SK-N-SH (cell line): ENCODE measurements around the gene CERS1. TPM values are rescaled to one million over a fixed set of nuclear protein-coding genes. Genes with fewer than 3 reads are reported as not detected.

ENCODE experiments used
- CTCF ChIA-PET: fragments of 300-600, 350-600 bp; formaldehyde crosslinking; extraction: SDS; loops from one replicate; lab custom pipeline; 2021; lab: Yijun Ruan, JAX
- POLR2A ChIA-PET: fragments of 350-600 bp; sonication (Branson Sonifier 250); formaldehyde crosslinking; extraction: SDS; loops from one replicate; lab custom pipeline; 2020; ENCODE audit warnings: antibody characterized with exemption, inconsistent platforms; lab: Yijun Ruan, JAX
- DNase-seq: peaks from one replicate; pipeline ENCODE4 v3.0.0; 2012
- H2AFZ ChIP-seq: fragments of 200-600 bp; sonication (generic); 2 replicates; pipeline ENCODE4 v1.8.1; 2016; ENCODE audit warnings: antibody characterized with exemption, mild to moderate bottlenecking, low read depth
- H3F3A ChIP-seq: fragments of 200-600 bp; sonication (generic); replicated peaks from 2 replicates; pipeline ENCODE3; 2016; ENCODE audit warnings: antibody characterized with exemption, mild to moderate bottlenecking; ENCODE audit not compliant: insufficient read depth
- H3K27ac ChIP-seq, 2 experiments: fragments of 200-500 bp in 1 of 2; fragments of 200-600 bp in 1 of 2; sonication (Bioruptor generic) in 1 of 2; sonication (generic), shearing (Covaris generic) in 1 of 2; 2 replicates each; pipeline versions ENCODE4 v1.5.1 to v1.6.1; 2014 to 2016; ENCODE audit warnings: low read depth in 2 of 2, inconsistent platforms in 1 of 2, low read length in 1 of 2, mild to moderate bottlenecking in 1 of 2, mixed read lengths in 1 of 2
- H3K27me3 ChIP-seq: fragments of 200-600 bp; sonication (generic), shearing (Covaris generic); 2 replicates; pipeline ENCODE4 v1.6.1; 2016; ENCODE audit warnings: mixed run types; ENCODE audit not compliant: insufficient read depth
- H3K36me3 ChIP-seq, 2 experiments: fragments of 200-500 bp in 1 of 2; fragments of 200-600 bp in 1 of 2; sonication (Bioruptor generic) in 1 of 2; sonication (generic) in 1 of 2; replicated peaks in 1 of 2; 2 replicates each; pipeline versions ENCODE3 to v1.5.1; 2014 to 2016; ENCODE audit warnings: low read length in 1 of 2, mild to moderate bottlenecking in 1 of 2; ENCODE audit not compliant: insufficient read depth in 2 of 2, control insufficient read depth in 1 of 2
- H3K4me1 ChIP-seq, 2 experiments: fragments of 200-500 bp in 1 of 2; fragments of 200-600 bp in 1 of 2; sonication (Bioruptor generic) in 1 of 2; sonication (generic), shearing (Covaris generic) in 1 of 2; 2 replicates each; pipeline versions ENCODE4 v1.5.1 to v1.6.1; 2014 to 2016; ENCODE audit warnings: low read depth in 1 of 2, low read length in 1 of 2, mixed run types in 1 of 2; ENCODE audit not compliant: insufficient read depth in 2 of 2, control insufficient read depth in 1 of 2
- H3K4me2 ChIP-seq: fragments of 200-600 bp; sonication (generic), shearing (Covaris generic); 2 replicates; pipeline ENCODE4 v1.6.1; 2017; ENCODE audit warnings: mixed run types
- H3K4me3 ChIP-seq, 2 experiments: fragments of 200-500 bp in 1 of 2; fragments of 200-600 bp in 1 of 2; sonication (Bioruptor generic) in 1 of 2; sonication (generic), shearing (Covaris generic) in 1 of 2; 2 replicates each; pipeline versions ENCODE4 v1.5.1 to v1.8.1; 2014 to 2016; ENCODE audit warnings: low read depth in 2 of 2, inconsistent platforms in 1 of 2, low read length in 1 of 2, mild to moderate bottlenecking in 1 of 2, mixed read lengths in 1 of 2, moderate library complexity in 1 of 2
- H3K79me2 ChIP-seq: fragments of 200-600 bp; sonication (generic); 2 replicates; pipeline ENCODE4 v1.8.1; 2017; ENCODE audit warnings: mild to moderate bottlenecking; ENCODE audit not compliant: insufficient read depth
- H3K9ac ChIP-seq: fragments of 200-600 bp; sonication (generic); 2 replicates; pipeline ENCODE4 v1.6.1; 2017; ENCODE audit warnings: mixed run types
- H3K9me2 ChIP-seq: fragments of 200-600 bp; sonication (generic); 2 replicates; pipeline ENCODE4 v1.6.1; 2017; ENCODE audit warnings: mixed run types
- H3K9me3 ChIP-seq: fragments of 200-600 bp; sonication (generic); 2 replicates; pipeline ENCODE4 v1.6.1; 2017; ENCODE audit warnings: mixed run types, mild to moderate bottlenecking, moderate library complexity
- H4K20me1 ChIP-seq: fragments of 200-600 bp; sonication (generic); 2 replicates; pipeline ENCODE4 v1.6.1; 2017; ENCODE audit warnings: mild to moderate bottlenecking, mixed run types; ENCODE audit not compliant: insufficient read depth
- FOSL2 ChIP-seq: IDR thresholded peaks from 2 replicates; pipeline ENCODE4 v1.4.0; 2012; ENCODE audit warnings: low read depth, mild to moderate bottlenecking, moderate library complexity, borderline replicate concordance
- FOXJ3 ChIP-seq: sonication (generic); formaldehyde crosslinking; IDR thresholded peaks from 2 replicates; pipeline ENCODE4 v1.5.1; 2020; ENCODE audit warnings: mild to moderate bottlenecking, missing genetic modification reagents
- GABPA ChIP-seq: IDR thresholded peaks from 2 replicates; pipeline ENCODE4 v1.4.0; 2012; ENCODE audit warnings: low read depth, mild to moderate bottlenecking
- JUND ChIP-seq: IDR thresholded peaks from 2 replicates; pipeline ENCODE4 v1.4.0; 2012
- NRF1 ChIP-seq: IDR thresholded peaks from 2 replicates; pipeline ENCODE4 v1.6.1; 2012; ENCODE audit warnings: low read depth, mild to moderate bottlenecking, low read length
- POLR2AphosphoS5 ChIP-seq: IDR thresholded peaks from 2 replicates; pipeline ENCODE4 v1.6.1; 2012; ENCODE audit warnings: low read depth, low read length
- SIN3A ChIP-seq: IDR thresholded peaks from 2 replicates; pipeline ENCODE4 v1.6.1; 2012; ENCODE audit warnings: low read depth, mild to moderate bottlenecking, low read length, moderate library complexity, borderline replicate concordance
- SMC3 ChIP-seq: IDR thresholded peaks from 2 replicates; pipeline ENCODE4 v1.6.1; 2012; ENCODE audit warnings: low read depth, low read length, improper control_type of control experiment
- TAF1 ChIP-seq: IDR thresholded peaks from 2 replicates; pipeline ENCODE4 v1.6.1; 2012; ENCODE audit warnings: low read depth, mild to moderate bottlenecking, low read length, moderate library complexity, borderline replicate concordance
- TEAD4 ChIP-seq: IDR thresholded peaks from 2 replicates; pipeline ENCODE4 v1.4.0; 2012; ENCODE audit warnings: mild to moderate bottlenecking, borderline replicate concordance; ENCODE audit not compliant: insufficient read depth
- USF2 ChIP-seq: fragments of 150-350 bp; IDR thresholded peaks from 2 replicates; pipeline ENCODE4 v1.6.1; 2017; ENCODE audit warnings: antibody characterized with exemption, low read length, low read depth, borderline replicate concordance
- WGBS: methylation state at CpG from one replicate; pipeline ENCODE4 v1.1.6; 2017; ENCODE audit warnings: low lambda C conversion rate; 5-methylcytosine and 5-hydroxymethylcytosine counted together
- polyA plus RNA-seq, 3 experiments: library from polyadenylated mRNA; depleted of rRNA; stranded (reverse); fragments of >200 nt; gene quantifications; 2 replicates each; pipeline ENCODE4 v1.2.3, GENCODE V29; 2012
- TF ChIP-seq, protein P1 (sequence below): fragments of 200-600 bp; sonication (generic); IDR thresholded peaks from 2 replicates; pipeline ENCODE4 v1.6.1; 2017; ENCODE audit warnings: antibody characterized with exemption, mild to moderate bottlenecking, moderate library complexity
- TF ChIP-seq, protein P2 (sequence below): IDR thresholded peaks from 2 replicates; pipeline ENCODE4 v1.4.0; 2012; ENCODE audit warnings: low read depth

The CERS1 gene
- polyA plus RNA-seq, 1 of the 3 experiments (the other 2 are of a cell fraction) = 7.3 TPM

GRCh38 chr19:18881491-18881890 is 14.5 kb downstream of the CERS1 start:
- no peaks in the 10 kb centered on the region; the same call in 1 of the 2 replicates for H3K9me3 ChIP-seq
- H3K4me1 ChIP-seq = no peaks in the 10 kb centered on the region
- no peaks in the 10 kb centered on the region for H3K36me3 ChIP-seq
- H3K9me2 ChIP-seq = no peaks in the 10 kb centered on the region
- no peaks in the 10 kb centered on the region for H3K27me3 ChIP-seq
- H3F3A ChIP-seq = no peaks in the 10 kb centered on the region
- DNase-seq = no peak
- no peaks in the 10 kb centered on the region for H3K79me2 ChIP-seq
- TF ChIP-seq, protein P1, sequence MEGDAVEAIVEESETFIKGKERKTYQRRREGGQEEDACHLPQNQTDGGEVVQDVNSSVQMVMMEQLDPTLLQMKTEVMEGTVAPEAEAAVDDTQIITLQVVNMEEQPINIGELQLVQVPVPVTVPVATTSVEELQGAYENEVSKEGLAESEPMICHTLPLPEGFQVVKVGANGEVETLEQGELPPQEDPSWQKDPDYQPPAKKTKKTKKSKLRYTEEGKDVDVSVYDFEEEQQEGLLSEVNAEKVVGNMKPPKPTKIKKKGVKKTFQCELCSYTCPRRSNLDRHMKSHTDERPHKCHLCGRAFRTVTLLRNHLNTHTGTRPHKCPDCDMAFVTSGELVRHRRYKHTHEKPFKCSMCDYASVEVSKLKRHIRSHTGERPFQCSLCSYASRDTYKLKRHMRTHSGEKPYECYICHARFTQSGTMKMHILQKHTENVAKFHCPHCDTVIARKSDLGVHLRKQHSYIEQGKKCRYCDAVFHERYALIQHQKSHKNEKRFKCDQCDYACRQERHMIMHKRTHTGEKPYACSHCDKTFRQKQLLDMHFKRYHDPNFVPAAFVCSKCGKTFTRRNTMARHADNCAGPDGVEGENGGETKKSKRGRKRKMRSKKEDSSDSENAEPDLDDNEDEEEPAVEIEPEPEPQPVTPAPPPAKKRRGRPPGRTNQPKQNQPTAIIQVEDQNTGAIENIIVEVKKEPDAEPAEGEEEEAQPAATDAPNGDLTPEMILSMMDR = no peak
- no peak for TF ChIP-seq POLR2AphosphoS5
- no peak for TF ChIP-seq GABPA
- TF ChIP-seq NRF1 = no peak
- TF ChIP-seq, protein P2, sequence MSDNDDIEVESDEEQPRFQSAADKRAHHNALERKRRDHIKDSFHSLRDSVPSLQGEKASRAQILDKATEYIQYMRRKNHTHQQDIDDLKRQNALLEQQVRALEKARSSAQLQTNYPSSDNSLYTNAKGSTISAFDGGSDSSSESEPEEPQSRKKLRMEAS = no peak
- TF ChIP-seq TAF1 = no peak
- TF ChIP-seq SIN3A = no peak
- TF ChIP-seq, all 33 proteins: peak for 0
- Histone ChIP-seq H3K4me2 (no peak overlapping the region), H3K9ac (no peak overlapping the region), H3K27ac (no peak overlapping the region), H3K4me3 (no peak overlapping the region), H4K20me1 (no peaks in the 10 kb centered on the region), H2AFZ (no peak overlapping the region)
- 84% methylated on average over 7 of the region's 7 CpGs for WGBS
- CTCF ChIA-PET = interaction anchor here (2.8 to 5.0 kb wide), 2 partner anchors 14 to 15 kb away, joined by 23 read pairs; partner anchors contain the start of gene CERS1
- POLR2A ChIA-PET = no interaction called here

DNA sequence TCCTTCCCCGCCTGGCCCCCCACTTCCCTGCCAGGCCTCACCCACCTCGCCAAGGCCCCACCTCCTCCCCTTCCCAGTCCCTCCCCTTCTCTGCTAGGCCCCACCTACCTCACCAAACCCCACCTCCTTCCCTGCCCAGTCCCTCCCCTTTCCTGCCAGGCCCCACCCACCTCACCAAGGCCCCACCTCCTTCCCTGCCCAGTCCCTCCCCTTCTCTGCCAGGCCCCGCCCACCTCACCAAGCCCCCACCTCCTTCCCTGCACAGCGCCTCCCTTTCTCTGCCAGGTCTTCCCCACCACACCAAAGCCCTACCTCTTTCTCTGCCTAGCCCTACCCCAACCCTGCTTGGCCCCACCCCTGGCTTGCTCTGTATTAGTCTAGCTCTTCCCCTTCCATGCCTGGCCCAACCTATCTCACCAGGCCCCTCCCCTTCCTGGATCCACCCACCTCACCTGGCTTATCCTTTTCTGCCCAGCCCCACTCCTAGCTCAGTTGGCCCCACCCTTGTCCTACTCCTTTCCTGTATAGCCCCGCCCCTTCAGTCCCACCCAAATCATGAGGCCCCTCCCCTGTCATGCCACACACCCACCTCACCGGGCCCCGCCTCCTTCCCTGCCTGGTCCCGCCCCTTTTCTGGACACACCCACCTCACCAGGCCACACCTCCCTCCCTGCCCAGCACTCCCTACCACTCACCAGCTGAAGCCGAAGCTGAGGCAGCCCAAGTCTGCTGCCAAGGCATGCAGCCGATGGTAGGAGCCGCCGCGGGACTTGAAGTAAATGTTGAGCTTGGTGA is 16.2 kb downstream of the CERS1 start:
- POLR2A ChIA-PET = no interaction called here
- peaks cover 4% of the 10 kb centered on the region for H3F3A ChIP-seq

More for the DNA sequence above, 16.2 kb downstream of the CERS1 start:
- Histone ChIP-seq H3K9me2 (no peaks in the 10 kb centered on the region), H3K27me3 (no peaks in the 10 kb centered on the region), H3K27ac (no peak overlapping the region), H3K4me1 (no peaks in the 10 kb centered on the region), H3K36me3 (peaks cover 0 to 3% of the 10 kb centered on the region in 2 experiments), H3K9me3 (no peaks in the 10 kb centered on the region; the same call in 1 of the 2 replicates), H3K4me2 (no peak overlapping the region), H4K20me1 (no peaks in the 10 kb centered on the region), H3K79me2 (no peaks in the 10 kb centered on the region), H3K4me3 (no peak overlapping the region), H2AFZ (no peak overlapping the region), H3K9ac (no peak overlapping the region)
- no peak for TF ChIP-seq FOSL2
- no peak for TF ChIP-seq FOXJ3 (CRISPR knock-in tag)
- no peak for TF ChIP-seq SMC3
- no peak for TF ChIP-seq USF2
- no peak for TF ChIP-seq JUND
- TF ChIP-seq TEAD4 = no peak
- CTCF ChIA-PET = interaction anchor here (0.7 to 5.0 kb wide), 6 partner anchors 13 to 291 kb away, joined by 3 to 23 read pairs (median 4); partner anchors contain the start of genes CERS1 and REX1BD
- WGBS = 66% methylated on average over 11 of the region's 13 CpGs
- peak; percentile 88 for DNase-seq
